ENCODE measurements around the gene GALNT13. TPM values are rescaled to one million over a fixed set of nuclear protein-coding genes. Genes with fewer than 3 reads are reported as not detected.

The GALNT13 gene
- total and polyA plus RNA-seq, 10 of the 15 experiments (the other 5 are each of a cell fraction or from before 2014, with no cell fraction given): 0.04 TPM; not detected in 9

DNA sequence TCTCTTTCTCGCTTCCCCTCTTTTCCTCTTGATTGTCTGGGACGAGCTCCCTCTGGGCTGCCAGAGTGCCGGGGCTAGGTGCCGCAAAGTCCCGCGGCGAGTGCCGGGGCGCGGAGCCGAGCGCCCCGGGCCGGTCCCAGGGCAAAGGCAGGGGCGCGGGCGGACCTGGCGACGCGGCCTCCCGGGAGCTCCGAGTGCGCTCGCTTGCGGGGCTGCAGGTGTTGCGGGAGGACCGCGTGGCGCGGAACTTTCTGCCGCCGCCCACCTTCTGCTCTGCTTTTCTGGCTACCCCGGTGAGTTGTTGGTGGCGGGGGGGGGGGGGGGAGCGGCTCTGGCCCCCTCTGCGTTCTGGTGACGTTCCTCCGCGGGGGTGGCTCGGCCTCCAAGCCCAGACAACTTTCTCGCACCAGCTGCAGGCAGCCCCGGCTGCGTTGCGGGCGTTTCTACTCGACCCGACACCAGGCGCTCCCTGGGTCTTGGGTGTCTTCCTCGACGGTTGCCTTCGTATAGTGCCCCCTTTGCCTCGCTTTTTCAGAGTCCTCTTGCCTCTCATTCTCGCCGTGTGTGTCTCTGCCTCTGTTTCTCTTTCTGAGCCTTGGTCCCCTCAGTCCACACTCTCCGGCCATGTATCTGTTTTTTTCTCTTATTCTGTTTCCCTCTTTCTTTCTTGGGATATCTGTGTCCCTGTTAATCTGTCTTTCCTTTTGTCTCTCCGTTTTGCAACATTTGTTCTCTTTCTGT is 759 bp downstream of the GALNT13 start (continued):
- TF ChIP-seq, protein P1, sequence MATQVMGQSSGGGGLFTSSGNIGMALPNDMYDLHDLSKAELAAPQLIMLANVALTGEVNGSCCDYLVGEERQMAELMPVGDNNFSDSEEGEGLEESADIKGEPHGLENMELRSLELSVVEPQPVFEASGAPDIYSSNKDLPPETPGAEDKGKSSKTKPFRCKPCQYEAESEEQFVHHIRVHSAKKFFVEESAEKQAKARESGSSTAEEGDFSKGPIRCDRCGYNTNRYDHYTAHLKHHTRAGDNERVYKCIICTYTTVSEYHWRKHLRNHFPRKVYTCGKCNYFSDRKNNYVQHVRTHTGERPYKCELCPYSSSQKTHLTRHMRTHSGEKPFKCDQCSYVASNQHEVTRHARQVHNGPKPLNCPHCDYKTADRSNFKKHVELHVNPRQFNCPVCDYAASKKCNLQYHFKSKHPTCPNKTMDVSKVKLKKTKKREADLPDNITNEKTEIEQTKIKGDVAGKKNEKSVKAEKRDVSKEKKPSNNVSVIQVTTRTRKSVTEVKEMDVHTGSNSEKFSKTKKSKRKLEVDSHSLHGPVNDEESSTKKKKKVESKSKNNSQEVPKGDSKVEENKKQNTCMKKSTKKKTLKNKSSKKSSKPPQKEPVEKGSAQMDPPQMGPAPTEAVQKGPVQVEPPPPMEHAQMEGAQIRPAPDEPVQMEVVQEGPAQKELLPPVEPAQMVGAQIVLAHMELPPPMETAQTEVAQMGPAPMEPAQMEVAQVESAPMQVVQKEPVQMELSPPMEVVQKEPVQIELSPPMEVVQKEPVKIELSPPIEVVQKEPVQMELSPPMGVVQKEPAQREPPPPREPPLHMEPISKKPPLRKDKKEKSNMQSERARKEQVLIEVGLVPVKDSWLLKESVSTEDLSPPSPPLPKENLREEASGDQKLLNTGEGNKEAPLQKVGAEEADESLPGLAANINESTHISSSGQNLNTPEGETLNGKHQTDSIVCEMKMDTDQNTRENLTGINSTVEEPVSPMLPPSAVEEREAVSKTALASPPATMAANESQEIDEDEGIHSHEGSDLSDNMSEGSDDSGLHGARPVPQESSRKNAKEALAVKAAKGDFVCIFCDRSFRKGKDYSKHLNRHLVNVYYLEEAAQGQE (IDR thresholded peaks at IDR 0.05; ENCODE audit: low read depth, low read length): no peak
- TF ChIP-seq FOXK2 (IDR thresholded peaks at IDR 0.05): no peak

DNA sequence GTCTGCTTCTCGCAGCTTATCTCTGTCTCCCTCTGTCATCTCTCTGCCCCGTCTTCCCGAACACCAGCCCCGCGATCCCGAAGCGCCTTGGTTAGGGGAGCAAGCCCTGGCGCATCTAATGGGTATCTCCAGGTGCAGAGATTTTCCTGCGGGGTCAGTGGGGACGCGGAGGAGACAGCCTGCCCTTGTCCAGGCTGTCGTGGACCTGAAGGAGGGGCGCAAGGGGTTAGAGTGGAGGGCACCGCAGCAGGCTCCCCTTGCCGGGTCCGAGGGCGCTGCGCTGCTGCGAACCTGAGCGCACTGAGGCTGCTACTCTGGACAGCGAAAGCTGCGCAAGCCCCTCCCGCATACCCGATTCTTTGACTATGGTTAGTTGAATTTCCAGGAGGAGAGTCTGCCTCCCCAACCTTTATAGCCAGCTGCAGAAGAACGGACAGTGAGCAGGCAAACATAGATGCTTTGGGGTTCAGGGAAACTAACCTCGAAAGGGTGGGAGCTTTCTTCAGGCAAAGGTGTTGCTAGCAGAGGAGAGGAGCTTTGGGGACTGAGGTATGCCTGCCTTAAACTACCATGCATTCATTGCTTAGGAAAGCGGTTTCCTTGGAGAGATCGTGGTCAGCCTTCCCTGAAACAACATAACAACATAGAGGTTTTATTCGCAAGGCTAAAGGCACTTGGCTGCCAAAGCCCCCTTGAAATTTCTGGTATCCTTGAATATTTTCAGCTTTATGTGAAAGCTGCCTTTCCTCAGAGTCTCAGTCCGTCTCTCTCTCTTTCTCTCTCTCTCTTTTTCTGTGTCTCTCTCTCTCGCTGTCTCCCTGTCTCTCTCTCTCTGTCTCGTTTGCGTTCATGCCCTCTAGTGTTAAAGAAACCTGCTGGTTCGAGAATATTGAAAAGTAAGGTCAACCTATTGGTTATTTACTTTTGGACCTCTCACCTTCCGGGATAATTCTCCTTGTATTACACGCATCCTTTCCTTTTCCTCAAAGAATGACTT is 1.6 kb downstream of the GALNT13 start:
- WGBS (ENCODE audit: insufficient coverage, insufficient replicate concordance, low lambda C conversion rate, missing lambda C conversion rate): 35% methylated on average over 32 of the region's 36 CpGs
- Histone ChIP-seq H4K20me1 (ENCODE audit: control insufficient read depth, insufficient read depth) (no peaks in the 10 kb centered on the region), H3K36me3 (ENCODE audit: control insufficient read depth in 2 of 2, insufficient read depth in 2 of 2, low read length in 1 of 2) (no peaks in the 10 kb centered on the region), H3K27me3 (replicated peaks in 1 of 2; ENCODE audit: control insufficient read depth in 2 of 2, insufficient read depth in 2 of 2, low read length in 1 of 2) (no peaks in the 10 kb centered on the region; a peak in 2 of 4 replicates), H3K4me2 (ENCODE audit: control insufficient read depth, insufficient read depth) (no peak overlapping the region), H3K4me3 (no peak overlapping the region), H3K4me1 (ENCODE audit: control insufficient read depth, insufficient read depth, low read length) (no peaks in the 10 kb centered on the region), H3K79me2 (ENCODE audit: control insufficient read depth, insufficient read depth, low read length) (no peaks in the 10 kb centered on the region), H3K9me3 (replicated peaks; ENCODE audit: control insufficient read depth, insufficient read depth, low read length) (no peaks in the 10 kb centered on the region), H2AFZ (ENCODE audit: control insufficient read depth, low read depth, low read length) (no peak overlapping the region), H3K9ac (ENCODE audit: control insufficient read depth, insufficient read depth, low read length) (no peak overlapping the region), H3K27ac (ENCODE audit: control insufficient read depth, insufficient read depth) (no peak overlapping the region)
- POLR2A ChIA-PET: no interaction called here
- intact Hi-C loops (cut with micrococcal nuclease; ENCODE audit: unreplicated experiment): no loop called here
- RAD21 ChIA-PET (ENCODE audit: unreplicated experiment): no interaction called here
- CTCF ChIA-PET: no interaction called here
- no peak for DNase-seq (ENCODE audit: low read depth, low spot score)
- no peak for FAIRE-seq
- no peak for ATAC-seq
- SMC1A ChIA-PET (ENCODE audit: uncharacterized antibody, unreplicated experiment): no interaction called here
- BruUV-seq (replicated peaks): no TSS peak
- in situ Hi-C loops (cut with MboI): no loop called here
- TF ChIP-seq TBL1XR1 (IDR thresholded peaks at IDR 0.05; ENCODE audit: low read depth, low read length): no peak
- TF ChIP-seq NR2F1 (conservative IDR thresholded peaks at IDR 0.05): no peak
- no peak for TF ChIP-seq GATAD2B (conservative IDR thresholded peaks at IDR 0.05; ENCODE audit: low read depth)
- TF ChIP-seq IKZF2 (IDR thresholded peaks at IDR 0.05): no peak
- TF ChIP-seq RAD21 (IDR thresholded peaks at IDR 0.05; ENCODE audit: insufficient read depth, low read depth, low read length): no peak
- TF ChIP-seq MTA2 (IDR thresholded peaks at IDR 0.05; ENCODE audit: low read depth): no peak
- no peak for TF ChIP-seq EED (IDR thresholded peaks at IDR 0.05; ENCODE audit: low read depth)
- TF ChIP-seq, protein P1 (IDR thresholded peaks at IDR 0.05; ENCODE audit: low read depth, low read length): no peak
- TF ChIP-seq WRNIP1 (IDR thresholded peaks at IDR 0.05; ENCODE audit: borderline replicate concordance, low read depth, low read length): no peak
- TF ChIP-seq SUPT20H (IDR thresholded peaks at IDR 0.05; ENCODE audit: borderline replicate concordance, control insufficient read depth, low read depth, low read length): no peak
- no peak for TF ChIP-seq CBFB (IDR thresholded peaks at IDR 0.05; ENCODE audit: low read depth)
- TF ChIP-seq ESRRA (IDR thresholded peaks at IDR 0.05; ENCODE audit: low read length): no peak

All from GM12878 (cell line).